ENCODE data around the gene PABPN1L.

Gene PABPN1L

GRCh38 chr16:88883117-88883895, 16.8 kb upstream of the PABPN1L start:
- DNase-seq = no peak

- no peak for DNase-seq
Measured at GRCh38 chr16:88882358-88883030, 16.0 kb upstream of the PABPN1L start.

- DNase-seq = no peak
Measured at GRCh38 chr16:88881675-88882357, 15.4 kb upstream of the PABPN1L start.

- DNase-seq = no peak
Measured at GRCh38 chr16:88881007-88881615, 14.7 kb upstream of the PABPN1L start.

- no peak for DNase-seq
Measured at GRCh38 chr16:88880226-88881006, 14.0 kb upstream of the PABPN1L start.

- DNase-seq = no peak
Measured at GRCh38 chr16:88879788-88880055, 13.3 kb upstream of the PABPN1L start.

GRCh38 chr16:88878967-88879787, 12.7 kb upstream of the PABPN1L start:
- DNase-seq = no peak

GRCh38 chr16:88878356-88878755, 11.9 kb upstream of the PABPN1L start:
- no peak for DNase-seq

- no peak for DNase-seq
Measured at GRCh38 chr16:88877564-88878289, 11.3 kb upstream of the PABPN1L start.

GRCh38 chr16:88876942-88877526, 10.6 kb upstream of the PABPN1L start:
- DNase-seq = no peak

- DNase-seq = no peak
Measured at GRCh38 chr16:88875703-88876234, 9.3 kb upstream of the PABPN1L start.

- DNase-seq = no peak
Measured at GRCh38 chr16:88874938-88875599, 8.6 kb upstream of the PABPN1L start.

- DNase-seq = no peak
Measured at GRCh38 chr16:88872650-88873331, 6.3 kb upstream of the PABPN1L start.

- DNase-seq = no peak
Measured at GRCh38 chr16:88871730-88872416, 5.4 kb upstream of the PABPN1L start.

- DNase-seq = no peak
Measured at GRCh38 chr16:88871349-88871702, 4.9 kb upstream of the PABPN1L start.

- DNase-seq = no peak
Measured at GRCh38 chr16:88870608-88871348, 4.3 kb upstream of the PABPN1L start.

GRCh38 chr16:88869673-88869980, 3.2 kb upstream of the PABPN1L start:
- DNase-seq = no peak

GRCh38 chr16:88868974-88869672, 2.7 kb upstream of the PABPN1L start:
- DNase-seq = no peak

All from hippocampal formation (tissue), 2 donors.